Smooth muscle cell (in vitro differentiated cells): ENCODE results near the gene YARS1. TPM values are rescaled to one million over a fixed set of nuclear protein-coding genes. Genes with fewer than 3 reads are reported as not detected.

Experiments used
- DNase-seq: peaks from one replicate; lab custom pipeline; 2025; ENCODE audit not compliant: unreplicated experiment; lab: John Stamatoyannopoulos, UW
- H2AFZ ChIP-seq: fragments of 200-600 bp; sonication (generic); 2 replicates; pipeline ENCODE4 v1.6.0; 2016; ENCODE audit warnings: antibody characterized with exemption, low read depth, mild to moderate bottlenecking
- H3F3A ChIP-seq: fragments of 200-600 bp; sonication (generic); 2 replicates; pipeline ENCODE4 v1.6.0; 2017; ENCODE audit warnings: antibody characterized with exemption, low read depth
- H3K27ac ChIP-seq: fragments of 200-600 bp; sonication (generic); 2 replicates; pipeline ENCODE4 v1.5.1; 2016; ENCODE audit warnings: low read depth, mild to moderate bottlenecking
- H3K27me3 ChIP-seq: fragments of 200-600 bp; sonication (generic); 2 replicates; pipeline ENCODE4 v1.6.1; 2016; ENCODE audit warnings: low read depth, mild to moderate bottlenecking
- H3K36me3 ChIP-seq: fragments of 200-600 bp; sonication (generic); 2 replicates; pipeline ENCODE4 v1.5.1; 2016; ENCODE audit warnings: low read depth
- H3K4me1 ChIP-seq: fragments of 200-600 bp; sonication (generic); 2 replicates; pipeline ENCODE4 v1.5.1; 2016; ENCODE audit warnings: low read depth
- H3K4me2 ChIP-seq: fragments of 200-600 bp; sonication (generic); 2 replicates; pipeline ENCODE4 v1.6.0; 2016; ENCODE audit warnings: mild to moderate bottlenecking
- H3K4me3 ChIP-seq: fragments of 200-600 bp; sonication (generic); 2 replicates; pipeline ENCODE4 v1.5.1; 2016; ENCODE audit warnings: mild to moderate bottlenecking
- H3K79me2 ChIP-seq: fragments of 200-600 bp; sonication (generic); 2 replicates; pipeline ENCODE4 v1.6.0; 2016; ENCODE audit warnings: low read depth, mild to moderate bottlenecking
- H3K9ac ChIP-seq: fragments of 200-600 bp; sonication (generic); 2 replicates; pipeline ENCODE4 v1.6.0; 2016; ENCODE audit warnings: low read depth
- H3K9me3 ChIP-seq: fragments of 200-600 bp; sonication (generic); replicated peaks from 2 replicates; pipeline ENCODE4 v1.5.1; 2016; ENCODE audit warnings: low read depth
- H4K20me1 ChIP-seq: fragments of 200-600 bp; sonication (generic); 2 replicates; pipeline ENCODE4 v1.6.0; 2016; ENCODE audit warnings: low read depth
- WGBS: methylation state at CpG from one replicate; pipeline ENCODE4 v1.1.7; 2016; ENCODE audit warnings: low lambda C conversion rate; 5-methylcytosine and 5-hydroxymethylcytosine counted together
- polyA plus RNA-seq: library from polyadenylated mRNA; unstranded; fragments of >200 nt; fragmentation: Nextera tagmentation; extraction: Ambion mirVana; gene quantifications from 2 replicates; pipeline ENCODE4 v1.2.1, GENCODE V29; 2016
- total RNA-seq: library from RNA; depleted of rRNA; stranded (reverse); fragments of >200 nt; gene quantifications from 2 replicates; pipeline ENCODE4 v1.2.3, GENCODE V29; 2014
- TF ChIP-seq, protein P1 (sequence below): fragments of 200-600 bp; sonication (generic); IDR thresholded peaks from 2 replicates; pipeline ENCODE4 v1.5.1; 2017; ENCODE audit warnings: borderline replicate concordance, mild to moderate bottlenecking, antibody characterized with exemption; ENCODE audit not compliant: insufficient read depth, poor library complexity, severe bottlenecking

YARS1 gene
- total and polyA plus RNA-seq, 2 experiments from 2014 or later, result 52.1 to 82.9 TPM

DNA sequence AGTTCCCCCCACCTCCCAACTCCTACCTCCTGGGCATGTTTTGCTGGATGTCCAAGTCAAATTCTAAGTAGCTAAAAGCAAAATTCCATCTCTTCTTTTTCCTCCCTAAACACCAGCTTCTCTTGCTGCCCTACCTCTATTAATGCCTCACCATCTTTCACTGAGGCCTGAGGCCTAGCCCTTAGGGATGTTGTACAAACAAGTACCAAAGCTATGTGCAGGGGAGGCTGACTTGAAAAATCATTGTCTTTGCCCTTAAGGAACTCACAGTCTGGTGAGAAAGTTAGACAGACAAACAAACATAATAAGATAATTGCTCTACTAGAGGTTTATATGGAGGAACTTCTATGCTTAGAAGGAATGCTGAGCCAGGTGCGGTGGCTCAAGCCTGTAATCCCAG is 89.3 kb downstream of the YARS1 start:
- DNase-seq, result no peak
- Histone ChIP-seq H3K4me1 (peaks cover 7% of the 10 kb centered on the region), H3K36me3 (no peaks in the 10 kb centered on the region), H3K27me3 (no peaks in the 10 kb centered on the region), H3K9ac (no peak overlapping the region), H3K4me3 (no peak overlapping the region), H3K79me2 (no peaks in the 10 kb centered on the region), H4K20me1 (no peaks in the 10 kb centered on the region), H3K4me2 (no peak overlapping the region), H2AFZ (no peak overlapping the region), H3K27ac (no peak overlapping the region), H3F3A (no peaks in the 10 kb centered on the region), H3K9me3 (no peaks in the 10 kb centered on the region)
- TF ChIP-seq, protein P1, sequence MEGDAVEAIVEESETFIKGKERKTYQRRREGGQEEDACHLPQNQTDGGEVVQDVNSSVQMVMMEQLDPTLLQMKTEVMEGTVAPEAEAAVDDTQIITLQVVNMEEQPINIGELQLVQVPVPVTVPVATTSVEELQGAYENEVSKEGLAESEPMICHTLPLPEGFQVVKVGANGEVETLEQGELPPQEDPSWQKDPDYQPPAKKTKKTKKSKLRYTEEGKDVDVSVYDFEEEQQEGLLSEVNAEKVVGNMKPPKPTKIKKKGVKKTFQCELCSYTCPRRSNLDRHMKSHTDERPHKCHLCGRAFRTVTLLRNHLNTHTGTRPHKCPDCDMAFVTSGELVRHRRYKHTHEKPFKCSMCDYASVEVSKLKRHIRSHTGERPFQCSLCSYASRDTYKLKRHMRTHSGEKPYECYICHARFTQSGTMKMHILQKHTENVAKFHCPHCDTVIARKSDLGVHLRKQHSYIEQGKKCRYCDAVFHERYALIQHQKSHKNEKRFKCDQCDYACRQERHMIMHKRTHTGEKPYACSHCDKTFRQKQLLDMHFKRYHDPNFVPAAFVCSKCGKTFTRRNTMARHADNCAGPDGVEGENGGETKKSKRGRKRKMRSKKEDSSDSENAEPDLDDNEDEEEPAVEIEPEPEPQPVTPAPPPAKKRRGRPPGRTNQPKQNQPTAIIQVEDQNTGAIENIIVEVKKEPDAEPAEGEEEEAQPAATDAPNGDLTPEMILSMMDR, result no peak
- 85% methylated on average over 1 of the region's 1 CpG for WGBS

DNA sequence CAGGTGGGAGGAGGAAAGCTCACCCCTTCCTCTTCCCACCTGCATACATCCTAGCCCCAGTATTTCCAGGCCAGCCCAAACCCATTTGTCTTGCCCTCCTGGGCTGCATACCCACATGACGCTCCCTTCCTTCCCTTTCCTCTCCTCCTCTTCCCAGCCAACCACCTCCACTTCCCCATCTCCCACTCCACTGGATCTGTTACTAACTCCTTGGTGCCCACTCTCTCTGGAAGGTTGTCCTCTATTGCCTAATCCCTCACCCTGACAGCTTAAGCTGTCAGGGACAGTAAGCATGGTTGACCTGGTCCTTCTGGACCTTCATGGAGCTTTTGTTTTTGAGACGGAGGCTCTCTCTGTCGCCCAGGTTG is 91.6 kb downstream of the YARS1 start:
- TF ChIP-seq, protein P1, result no peak
- Histone ChIP-seq H3K79me2 (no peaks in the 10 kb centered on the region), H3K36me3 (no peaks in the 10 kb centered on the region), H3K9me3 (no peaks in the 10 kb centered on the region), H4K20me1 (no peaks in the 10 kb centered on the region), H3K9ac (no peak overlapping the region), H3K4me1 (peaks cover 7% of the 10 kb centered on the region), H3K27ac (no peak overlapping the region), H2AFZ (no peak overlapping the region), H3K27me3 (no peaks in the 10 kb centered on the region), H3F3A (no peaks in the 10 kb centered on the region), H3K4me3 (no peak overlapping the region), H3K4me2 (peak overlapping the region; percentile 36)
- DNase-seq, result no peak
- 92% methylated on average over 3 of the region's 3 CpGs for WGBS

Other genes starting within 250 kb of the YARS1 start
- 33.3 and 42.3 TPM in 2 replicates for gene ZBTB8OS, start 166.8 kb downstream of the YARS1 start, total RNA-seq
- gene ZBTB8OS, start 166.8 kb downstream of the YARS1 start, polyA plus RNA-seq, result 39.5 and 54.3 TPM in 2 replicates
- 117 and 139 TPM in 2 replicates for gene RBBP4, start 166.2 kb downstream of the YARS1 start, total RNA-seq
- 130 and 140 TPM in 2 replicates for gene RBBP4, start 166.2 kb downstream of the YARS1 start, polyA plus RNA-seq
- 4.4 and 6.2 TPM in 2 replicates for gene SYNC, start 114.6 kb downstream of the YARS1 start, total RNA-seq
- 4.6 and 4.9 TPM in 2 replicates for gene SYNC, start 114.6 kb downstream of the YARS1 start, polyA plus RNA-seq
- 39.1 and 39.7 TPM in 2 replicates for gene S100PBP, start 295 bp upstream of the YARS1 start, total RNA-seq
- gene S100PBP, start 295 bp upstream of the YARS1 start, polyA plus RNA-seq, result 13.1 and 22.1 TPM in 2 replicates
- not detected in 2 replicates for gene FNDC5, start 53.6 kb upstream of the YARS1 start, total RNA-seq
- not detected in 2 replicates for gene FNDC5, start 53.6 kb upstream of the YARS1 start, polyA plus RNA-seq
- gene HPCA, start 69.1 kb upstream of the YARS1 start, total RNA-seq, result not detected in 2 replicates
- gene HPCA, start 69.1 kb upstream of the YARS1 start, polyA plus RNA-seq, result 0.24 TPM in 1 of 2 replicates, not detected in the other
- gene TMEM54, start 84.0 kb upstream of the YARS1 start, total RNA-seq, result 40.9 and 84.1 TPM in 2 replicates
- gene TMEM54, start 84.0 kb upstream of the YARS1 start, polyA plus RNA-seq, result 59.0 and 98.5 TPM in 2 replicates
- gene RNF19B, start 147.5 kb upstream of the YARS1 start, total RNA-seq, result 11.2 and 13.5 TPM in 2 replicates
- 12.3 and 13.8 TPM in 2 replicates for gene RNF19B, start 147.5 kb upstream of the YARS1 start, polyA plus RNA-seq
- 89.8 and 132 TPM in 2 replicates for gene AK2, start 219.5 kb upstream of the YARS1 start, total RNA-seq
- 121 and 142 TPM in 2 replicates for gene AK2, start 219.5 kb upstream of the YARS1 start, polyA plus RNA-seq